GM23338 (cell line): ENCODE data around the gene C10orf71. TPM values are rescaled to one million over a fixed set of nuclear protein-coding genes. Genes with fewer than 3 reads are reported as not detected.

Experiments used
- ATAC-seq: fragments of 200-7000 bp; cut with Tn5 transposase; 3 replicates; pipeline ENCODE4 v1.9.1; 2020
- DNase-seq: peaks from one replicate; pipeline ENCODE4 v3.0.0-alpha.2; 2015; ENCODE audit warnings: low spot score
- H2AFZ ChIP-seq: fragments of 200-600 bp; sonication (generic); 2 replicates; pipeline ENCODE4 v1.8.0; 2016; ENCODE audit warnings: antibody characterized with exemption, mild to moderate bottlenecking, moderate library complexity
- H3F3A ChIP-seq: fragments of 200-600 bp; sonication (generic); replicated peaks from 2 replicates; pipeline ENCODE4 v1.8.0; 2017; ENCODE audit warnings: antibody characterized with exemption, mixed run types, low read depth
- H3K27ac ChIP-seq: fragments of 200-600 bp; sonication (generic); 2 replicates; pipeline ENCODE4 v1.6.1; 2016; ENCODE audit warnings: low read depth
- H3K27me3 ChIP-seq: fragments of 200-600 bp; sonication (generic); 2 replicates; pipeline ENCODE4 v1.8.0; 2016; ENCODE audit warnings: mild to moderate bottlenecking, mixed run types, moderate library complexity; ENCODE audit not compliant: insufficient read depth
- H3K36me3 ChIP-seq: fragments of 200-600 bp; sonication (generic); 2 replicates; pipeline ENCODE4 v1.8.0; 2016; ENCODE audit warnings: mild to moderate bottlenecking; ENCODE audit not compliant: insufficient read depth
- H3K4me1 ChIP-seq: fragments of 200-600 bp; sonication (generic); 2 replicates; pipeline ENCODE4 v1.8.0; 2016; ENCODE audit warnings: mild to moderate bottlenecking, moderate library complexity; ENCODE audit not compliant: insufficient read depth
- H3K4me2 ChIP-seq: fragments of 200-600 bp; sonication (generic); 2 replicates; pipeline ENCODE4 v1.7.1; 2017; ENCODE audit warnings: mixed run types
- H3K4me3 ChIP-seq: fragments of 200-600 bp; sonication (generic); 2 replicates; pipeline ENCODE4 v1.6.1; 2016; ENCODE audit warnings: mixed run types
- H3K79me2 ChIP-seq: fragments of 200-600 bp; sonication (generic); replicated peaks from 2 replicates; pipeline ENCODE4 v1.8.0; 2017; ENCODE audit warnings: mild to moderate bottlenecking; ENCODE audit not compliant: insufficient read depth
- H3K9me2 ChIP-seq: fragments of 200-600 bp; sonication (generic); 2 replicates; pipeline ENCODE4 v1.8.0; 2017; ENCODE audit not compliant: insufficient read depth
- H4K20me1 ChIP-seq: fragments of 200-600 bp; sonication (generic); replicated peaks from 2 replicates; pipeline ENCODE4 v1.8.0; 2017; ENCODE audit warnings: mild to moderate bottlenecking; ENCODE audit not compliant: insufficient read depth
- H3K27ac Mint-ChIP-seq: 2 replicates; pipeline ENCODE4 v1.8.0; 2020; ENCODE audit warnings: inconsistent platforms, mild to moderate bottlenecking, moderate library complexity, mixed read lengths
- H3K27me3 Mint-ChIP-seq: 3 replicates; pipeline ENCODE4 v1.8.0; 2022; ENCODE audit warnings: low read depth, mild to moderate bottlenecking, moderate library complexity, mixed read lengths, inconsistent platforms; ENCODE audit not compliant: insufficient read depth, poor library complexity
- H3K36me3 Mint-ChIP-seq: 3 replicates; pipeline ENCODE4 v1.8.0; 2021; ENCODE audit warnings: low read depth, mild to moderate bottlenecking, inconsistent platforms, moderate library complexity, mixed read lengths
- H3K4me1 Mint-ChIP-seq: 3 replicates; pipeline ENCODE4 v1.8.0; 2020; ENCODE audit warnings: mild to moderate bottlenecking, inconsistent platforms, mixed read lengths
- H3K4me3 Mint-ChIP-seq: 3 replicates; pipeline ENCODE4 v1.8.0; 2021; ENCODE audit warnings: moderate library complexity, mild to moderate bottlenecking, inconsistent platforms, mixed read lengths
- H3K9me3 Mint-ChIP-seq: 3 replicates; pipeline ENCODE4 v1.8.0; 2020; ENCODE audit warnings: moderate library complexity, mild to moderate bottlenecking, inconsistent platforms, mixed read lengths
- CREB1 ChIP-seq: fragments of 250-450 bp; sonication (Bioruptor Pico); IDR thresholded peaks from 2 replicates; pipeline ENCODE4 v1.5.0; 2020; ENCODE audit warnings: low read depth, mild to moderate bottlenecking, moderate library complexity
- EZH2 ChIP-seq: fragments of 200-600 bp; sonication (generic); IDR thresholded peaks from one replicate; pipeline ENCODE4 v1.8.0; 2017; ENCODE audit warnings: antibody characterized with exemption, mild to moderate bottlenecking, low read depth; ENCODE audit not compliant: unreplicated experiment
- EZH2phosphoT487 ChIP-seq: fragments of 200-600 bp; sonication (generic); IDR thresholded peaks from one replicate; pipeline ENCODE4 v1.8.1; 2018; ENCODE audit warnings: antibody characterized with exemption; ENCODE audit not compliant: unreplicated experiment
- JUNB ChIP-seq: IDR thresholded peaks from one replicate; pipeline ENCODE4 v1.6.1; 2016; ENCODE audit warnings: antibody characterized with exemption; ENCODE audit not compliant: unreplicated experiment
- NANOG ChIP-seq: IDR thresholded peaks from 2 replicates; pipeline ENCODE4 v1.6.1; 2016; ENCODE audit warnings: antibody characterized with exemption, borderline replicate concordance
- POLR2AphosphoS5 ChIP-seq: IDR thresholded peaks from 2 replicates; pipeline ENCODE4 v1.6.1; 2016; ENCODE audit warnings: antibody characterized with exemption, low read depth
- STAT1 ChIP-seq: IDR thresholded peaks from one replicate; pipeline ENCODE4 v1.6.1; 2016; ENCODE audit warnings: antibody characterized with exemption; ENCODE audit not compliant: unreplicated experiment
- ZNF114 ChIP-seq: fragments of 250-450 bp; sonication (Bioruptor Pico); IDR thresholded peaks from 2 replicates; pipeline ENCODE4 v1.5.0; 2020; ENCODE audit warnings: mild to moderate bottlenecking, moderate library complexity
- ZNF331 ChIP-seq: fragments of 250-450 bp; sonication (Bioruptor Pico); IDR thresholded peaks from 2 replicates; pipeline ENCODE4 v1.5.0; 2020; ENCODE audit warnings: low read depth, mild to moderate bottlenecking, moderate library complexity
- polyA plus RNA-seq: library from polyadenylated mRNA; unstranded; fragments of >200 nt; fragmentation: Nextera tagmentation; extraction: Ambion mirVana; gene quantifications from 2 replicates; pipeline ENCODE4 v1.2.1, GENCODE V29; 2016
- total RNA-seq: library from RNA; depleted of rRNA; stranded (reverse); fragments of >200 nt; shearing (Covaris generic); gene quantifications from 2 replicates; pipeline ENCODE4 v1.2.3, GENCODE V29; 2014
- TF ChIP-seq, protein P1 (sequence below), 2 experiments: fragments of 200-600 bp in 1 of 2; sonication (generic) in 1 of 2; conservative IDR thresholded peaks; 2 replicates each; pipeline versions ENCODE4 v1.5.1 to v1.6.1; 2016 to 2017; ENCODE audit warnings: antibody characterized with exemption in 2 of 2, low read depth in 2 of 2, mild to moderate bottlenecking in 2 of 2, moderate library complexity in 1 of 2
- TF ChIP-seq, protein P2 (sequence below): fragments of 250-450 bp; sonication (Bioruptor Pico); IDR thresholded peaks from 2 replicates; pipeline ENCODE4 v1.5.0; 2020; ENCODE audit warnings: mild to moderate bottlenecking, moderate library complexity
- TF ChIP-seq, protein P3 (sequence below): IDR thresholded peaks from 2 replicates; pipeline ENCODE4 v1.6.1; 2016; ENCODE audit warnings: antibody characterized with exemption
- TF ChIP-seq, protein P4 (sequence below): IDR thresholded peaks from one replicate; pipeline ENCODE4 v1.6.1; 2018; ENCODE audit warnings: antibody characterized with exemption; ENCODE audit not compliant: unreplicated experiment

The C10orf71 gene
- total and polyA plus RNA-seq, 2 experiments from 2014 or later = not detected

DNA sequence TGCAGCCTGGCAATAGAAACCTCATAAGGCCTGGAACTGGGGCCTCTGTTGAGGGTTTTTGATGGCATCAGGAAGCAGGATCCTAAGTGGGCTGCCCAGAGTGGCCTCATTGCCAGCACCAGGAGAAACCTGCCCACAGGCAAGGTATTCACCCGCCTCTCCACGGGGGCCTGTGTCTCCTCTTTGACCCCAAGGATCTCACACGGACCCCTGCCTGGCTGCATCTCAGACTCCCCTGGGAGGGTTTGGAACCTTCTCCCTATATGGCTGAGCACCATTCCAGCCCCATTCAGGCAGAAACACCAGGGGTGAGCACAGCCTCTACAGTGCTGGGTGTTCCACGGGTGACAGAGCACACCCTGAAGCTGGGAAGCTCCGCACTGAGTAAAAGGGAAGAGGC, 14.6 kb upstream of the C10orf71 start (continued):
- TF ChIP-seq, protein P1, sequence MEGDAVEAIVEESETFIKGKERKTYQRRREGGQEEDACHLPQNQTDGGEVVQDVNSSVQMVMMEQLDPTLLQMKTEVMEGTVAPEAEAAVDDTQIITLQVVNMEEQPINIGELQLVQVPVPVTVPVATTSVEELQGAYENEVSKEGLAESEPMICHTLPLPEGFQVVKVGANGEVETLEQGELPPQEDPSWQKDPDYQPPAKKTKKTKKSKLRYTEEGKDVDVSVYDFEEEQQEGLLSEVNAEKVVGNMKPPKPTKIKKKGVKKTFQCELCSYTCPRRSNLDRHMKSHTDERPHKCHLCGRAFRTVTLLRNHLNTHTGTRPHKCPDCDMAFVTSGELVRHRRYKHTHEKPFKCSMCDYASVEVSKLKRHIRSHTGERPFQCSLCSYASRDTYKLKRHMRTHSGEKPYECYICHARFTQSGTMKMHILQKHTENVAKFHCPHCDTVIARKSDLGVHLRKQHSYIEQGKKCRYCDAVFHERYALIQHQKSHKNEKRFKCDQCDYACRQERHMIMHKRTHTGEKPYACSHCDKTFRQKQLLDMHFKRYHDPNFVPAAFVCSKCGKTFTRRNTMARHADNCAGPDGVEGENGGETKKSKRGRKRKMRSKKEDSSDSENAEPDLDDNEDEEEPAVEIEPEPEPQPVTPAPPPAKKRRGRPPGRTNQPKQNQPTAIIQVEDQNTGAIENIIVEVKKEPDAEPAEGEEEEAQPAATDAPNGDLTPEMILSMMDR (conservative IDR thresholded peaks at IDR 0.05; ENCODE audit: low read depth in 2 of 2) = no peak

DNA sequence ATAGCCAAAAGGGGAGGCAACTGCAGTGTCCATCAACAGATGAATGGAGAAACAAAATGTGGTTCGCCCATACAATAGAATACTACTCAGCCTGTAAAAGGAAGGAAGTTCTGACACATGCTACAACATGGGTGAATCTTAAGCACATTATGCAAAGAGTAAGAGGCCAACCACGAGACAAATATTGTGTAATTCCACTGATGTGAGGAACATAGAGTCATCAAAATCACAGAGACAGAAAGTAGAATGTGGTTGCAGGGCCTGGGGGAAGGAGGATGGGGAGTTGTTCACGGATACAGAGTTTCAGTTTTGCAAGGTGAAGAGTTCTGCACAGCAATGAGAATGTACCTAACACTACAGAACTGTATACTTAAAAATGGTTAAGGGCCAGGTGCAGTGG, 13.7 kb upstream of the C10orf71 start:
- no peak overlapping the region for H3K4me3 Mint-ChIP-seq
- no peak for DNase-seq
- H3K27ac Mint-ChIP-seq = no peak overlapping the region
- TF ChIP-seq EZH2 (no peak), ZNF114 (CRISPR knock-in tag) (no peak), JUNB (no peak), STAT1 (no peak), POLR2AphosphoS5 (no peak), EZH2phosphoT487 (no peak), NANOG (no peak), CREB1 (CRISPR knock-in tag) (no peak), ZNF331 (CRISPR knock-in tag) (no peak)
- TF ChIP-seq, protein P2, sequence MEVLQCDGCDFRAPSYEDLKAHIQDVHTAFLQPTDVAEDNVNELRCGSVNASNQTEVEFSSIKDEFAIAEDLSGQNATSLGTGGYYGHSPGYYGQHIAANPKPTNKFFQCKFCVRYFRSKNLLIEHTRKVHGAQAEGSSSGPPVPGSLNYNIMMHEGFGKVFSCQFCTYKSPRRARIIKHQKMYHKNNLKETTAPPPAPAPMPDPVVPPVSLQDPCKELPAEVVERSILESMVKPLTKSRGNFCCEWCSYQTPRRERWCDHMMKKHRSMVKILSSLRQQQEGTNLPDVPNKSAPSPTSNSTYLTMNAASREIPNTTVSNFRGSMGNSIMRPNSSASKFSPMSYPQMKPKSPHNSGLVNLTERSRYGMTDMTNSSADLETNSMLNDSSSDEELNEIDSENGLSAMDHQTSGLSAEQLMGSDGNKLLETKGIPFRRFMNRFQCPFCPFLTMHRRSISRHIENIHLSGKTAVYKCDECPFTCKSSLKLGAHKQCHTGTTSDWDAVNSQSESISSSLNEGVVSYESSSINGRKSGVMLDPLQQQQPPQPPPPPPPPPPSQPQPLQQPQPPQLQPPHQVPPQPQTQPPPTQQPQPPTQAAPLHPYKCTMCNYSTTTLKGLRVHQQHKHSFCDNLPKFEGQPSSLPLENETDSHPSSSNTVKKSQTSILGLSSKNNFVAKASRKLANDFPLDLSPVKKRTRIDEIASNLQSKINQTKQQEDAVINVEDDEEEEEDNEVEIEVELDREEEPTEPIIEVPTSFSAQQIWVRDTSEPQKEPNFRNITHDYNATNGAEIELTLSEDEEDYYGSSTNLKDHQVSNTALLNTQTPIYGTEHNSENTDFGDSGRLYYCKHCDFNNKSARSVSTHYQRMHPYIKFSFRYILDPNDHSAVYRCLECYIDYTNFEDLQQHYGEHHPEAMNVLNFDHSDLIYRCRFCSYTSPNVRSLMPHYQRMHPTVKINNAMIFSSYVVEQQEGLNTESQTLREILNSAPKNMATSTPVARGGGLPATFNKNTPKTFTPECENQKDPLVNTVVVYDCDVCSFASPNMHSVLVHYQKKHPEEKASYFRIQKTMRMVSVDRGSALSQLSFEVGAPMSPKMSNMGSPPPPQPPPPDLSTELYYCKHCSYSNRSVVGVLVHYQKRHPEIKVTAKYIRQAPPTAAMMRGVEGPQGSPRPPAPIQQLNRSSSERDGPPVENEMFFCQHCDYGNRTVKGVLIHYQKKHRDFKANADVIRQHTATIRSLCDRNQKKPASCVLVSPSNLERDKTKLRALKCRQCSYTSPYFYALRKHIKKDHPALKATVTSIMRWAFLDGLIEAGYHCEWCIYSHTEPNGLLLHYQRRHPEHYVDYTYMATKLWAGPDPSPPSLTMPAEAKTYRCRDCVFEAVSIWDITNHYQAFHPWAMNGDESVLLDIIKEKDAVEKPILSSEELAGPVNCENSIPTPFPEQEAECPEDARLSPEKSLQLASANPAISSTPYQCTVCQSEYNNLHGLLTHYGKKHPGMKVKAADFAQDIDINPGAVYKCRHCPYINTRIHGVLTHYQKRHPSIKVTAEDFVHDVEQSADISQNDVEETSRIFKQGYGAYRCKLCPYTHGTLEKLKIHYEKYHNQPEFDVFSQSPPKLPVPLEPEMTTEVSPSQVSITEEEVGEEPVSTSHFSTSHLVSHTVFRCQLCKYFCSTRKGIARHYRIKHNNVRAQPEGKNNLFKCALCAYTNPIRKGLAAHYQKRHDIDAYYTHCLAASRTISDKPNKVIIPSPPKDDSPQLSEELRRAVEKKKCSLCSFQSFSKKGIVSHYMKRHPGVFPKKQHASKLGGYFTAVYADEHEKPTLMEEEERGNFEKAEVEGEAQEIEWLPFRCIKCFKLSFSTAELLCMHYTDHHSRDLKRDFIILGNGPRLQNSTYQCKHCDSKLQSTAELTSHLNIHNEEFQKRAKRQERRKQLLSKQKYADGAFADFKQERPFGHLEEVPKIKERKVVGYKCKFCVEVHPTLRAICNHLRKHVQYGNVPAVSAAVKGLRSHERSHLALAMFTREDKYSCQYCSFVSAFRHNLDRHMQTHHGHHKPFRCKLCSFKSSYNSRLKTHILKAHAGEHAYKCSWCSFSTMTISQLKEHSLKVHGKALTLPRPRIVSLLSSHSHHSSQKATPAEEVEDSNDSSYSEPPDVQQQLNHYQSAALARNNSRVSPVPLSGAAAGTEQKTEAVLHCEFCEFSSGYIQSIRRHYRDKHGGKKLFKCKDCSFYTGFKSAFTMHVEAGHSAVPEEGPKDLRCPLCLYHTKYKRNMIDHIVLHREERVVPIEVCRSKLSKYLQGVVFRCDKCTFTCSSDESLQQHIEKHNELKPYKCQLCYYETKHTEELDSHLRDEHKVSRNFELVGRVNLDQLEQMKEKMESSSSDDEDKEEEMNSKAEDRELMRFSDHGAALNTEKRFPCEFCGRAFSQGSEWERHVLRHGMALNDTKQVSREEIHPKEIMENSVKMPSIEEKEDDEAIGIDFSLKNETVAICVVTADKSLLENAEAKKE (CRISPR knock-in tag) = no peak
- TF ChIP-seq, protein P3, sequence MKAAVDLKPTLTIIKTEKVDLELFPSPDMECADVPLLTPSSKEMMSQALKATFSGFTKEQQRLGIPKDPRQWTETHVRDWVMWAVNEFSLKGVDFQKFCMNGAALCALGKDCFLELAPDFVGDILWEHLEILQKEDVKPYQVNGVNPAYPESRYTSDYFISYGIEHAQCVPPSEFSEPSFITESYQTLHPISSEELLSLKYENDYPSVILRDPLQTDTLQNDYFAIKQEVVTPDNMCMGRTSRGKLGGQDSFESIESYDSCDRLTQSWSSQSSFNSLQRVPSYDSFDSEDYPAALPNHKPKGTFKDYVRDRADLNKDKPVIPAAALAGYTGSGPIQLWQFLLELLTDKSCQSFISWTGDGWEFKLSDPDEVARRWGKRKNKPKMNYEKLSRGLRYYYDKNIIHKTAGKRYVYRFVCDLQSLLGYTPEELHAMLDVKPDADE = no peak
- TF ChIP-seq, protein P4, sequence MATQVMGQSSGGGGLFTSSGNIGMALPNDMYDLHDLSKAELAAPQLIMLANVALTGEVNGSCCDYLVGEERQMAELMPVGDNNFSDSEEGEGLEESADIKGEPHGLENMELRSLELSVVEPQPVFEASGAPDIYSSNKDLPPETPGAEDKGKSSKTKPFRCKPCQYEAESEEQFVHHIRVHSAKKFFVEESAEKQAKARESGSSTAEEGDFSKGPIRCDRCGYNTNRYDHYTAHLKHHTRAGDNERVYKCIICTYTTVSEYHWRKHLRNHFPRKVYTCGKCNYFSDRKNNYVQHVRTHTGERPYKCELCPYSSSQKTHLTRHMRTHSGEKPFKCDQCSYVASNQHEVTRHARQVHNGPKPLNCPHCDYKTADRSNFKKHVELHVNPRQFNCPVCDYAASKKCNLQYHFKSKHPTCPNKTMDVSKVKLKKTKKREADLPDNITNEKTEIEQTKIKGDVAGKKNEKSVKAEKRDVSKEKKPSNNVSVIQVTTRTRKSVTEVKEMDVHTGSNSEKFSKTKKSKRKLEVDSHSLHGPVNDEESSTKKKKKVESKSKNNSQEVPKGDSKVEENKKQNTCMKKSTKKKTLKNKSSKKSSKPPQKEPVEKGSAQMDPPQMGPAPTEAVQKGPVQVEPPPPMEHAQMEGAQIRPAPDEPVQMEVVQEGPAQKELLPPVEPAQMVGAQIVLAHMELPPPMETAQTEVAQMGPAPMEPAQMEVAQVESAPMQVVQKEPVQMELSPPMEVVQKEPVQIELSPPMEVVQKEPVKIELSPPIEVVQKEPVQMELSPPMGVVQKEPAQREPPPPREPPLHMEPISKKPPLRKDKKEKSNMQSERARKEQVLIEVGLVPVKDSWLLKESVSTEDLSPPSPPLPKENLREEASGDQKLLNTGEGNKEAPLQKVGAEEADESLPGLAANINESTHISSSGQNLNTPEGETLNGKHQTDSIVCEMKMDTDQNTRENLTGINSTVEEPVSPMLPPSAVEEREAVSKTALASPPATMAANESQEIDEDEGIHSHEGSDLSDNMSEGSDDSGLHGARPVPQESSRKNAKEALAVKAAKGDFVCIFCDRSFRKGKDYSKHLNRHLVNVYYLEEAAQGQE = no peak

More for the DNA sequence above, 13.7 kb upstream of the C10orf71 start:
- Histone ChIP-seq H2AFZ (no peak overlapping the region), H3K4me2 (no peak overlapping the region), H3K4me3 (no peak overlapping the region), H3K27ac (no peak overlapping the region), H3K79me2 (no peaks in the 10 kb centered on the region), H3K27me3 (no peaks in the 10 kb centered on the region), H3K36me3 (no peaks in the 10 kb centered on the region), H3K9me2 (no peaks in the 10 kb centered on the region; the same call in 1 of the 2 replicates), H3F3A (no peaks in the 10 kb centered on the region), H4K20me1 (no peaks in the 10 kb centered on the region), H3K4me1 (no peaks in the 10 kb centered on the region)
- no peak for ATAC-seq
- Mint-ChIP-seq H3K36me3 (no peaks in the 10 kb centered on the region), H3K27me3 (peaks cover 2% of the 10 kb centered on the region), H3K4me1 (no peaks in the 10 kb centered on the region; the same call in 2 of the 3 replicates), H3K9me3 (no peaks in the 10 kb centered on the region)
